Effector memory CD4-positive, alpha-beta T cell (primary cell): Measurements from ENCODE around the gene HNRNPA3.
"Not testable (repeated sequence)": the region's sequence is repeated elsewhere in the genome, so short reads cannot be mapped to it uniquely, and the experiment has no call there.

Source experiments
- DNase-seq, 3 donors: peaks; one replicate each; pipeline ENCODE4 v3.0.0-alpha.2; 2020
- H3K27ac ChIP-seq: 2 replicates; pipeline ENCODE4 v1.7.0; 2013; ENCODE audit warnings: mild to moderate bottlenecking, low read length, moderate library complexity; ENCODE audit not compliant: insufficient read depth, poor library complexity, severe bottlenecking
- H3K27me3 ChIP-seq: replicated peaks from 2 replicates; pipeline ENCODE4 v1.7.0; 2013; ENCODE audit warnings: mild to moderate bottlenecking, low read length; ENCODE audit not compliant: insufficient read depth, control insufficient read depth, poor library complexity, severe bottlenecking
- H3K36me3 ChIP-seq: 2 replicates; pipeline ENCODE4 v1.7.0; 2013; ENCODE audit warnings: mild to moderate bottlenecking, low read length, moderate library complexity; ENCODE audit not compliant: control insufficient read depth, insufficient read depth
- H3K4me1 ChIP-seq: 2 replicates; pipeline ENCODE4 v1.7.0; 2013; ENCODE audit warnings: low read length, mild to moderate bottlenecking; ENCODE audit not compliant: control insufficient read depth, insufficient read depth, poor library complexity, severe bottlenecking
- H3K4me3 ChIP-seq: 2 replicates; pipeline ENCODE4 v1.7.0; 2013; ENCODE audit warnings: low read length, low read depth, mild to moderate bottlenecking; ENCODE audit not compliant: insufficient read depth, poor library complexity, severe bottlenecking
- H3K9me3 ChIP-seq: 2 replicates; pipeline ENCODE4 v1.7.0; 2013; ENCODE audit warnings: mild to moderate bottlenecking, low read length, moderate library complexity; ENCODE audit not compliant: control insufficient read depth

Gene HNRNPA3

GRCh38 chr2:177211576-177212105, 953 bp upstream of the HNRNPA3 start:
- Histone ChIP-seq H3K36me3 (peaks cover 8% of the 10 kb centered on the region), H3K4me3 (peak overlapping the region; percentile 44), H3K9me3 (no peaks in the 10 kb centered on the region), H3K27ac (peak overlapping the region; percentile 99), H3K4me1 (peaks cover 23% of the 10 kb centered on the region), H3K27me3 (no peaks in the 10 kb centered on the region)
- no peak for DNase-seq

DNA sequence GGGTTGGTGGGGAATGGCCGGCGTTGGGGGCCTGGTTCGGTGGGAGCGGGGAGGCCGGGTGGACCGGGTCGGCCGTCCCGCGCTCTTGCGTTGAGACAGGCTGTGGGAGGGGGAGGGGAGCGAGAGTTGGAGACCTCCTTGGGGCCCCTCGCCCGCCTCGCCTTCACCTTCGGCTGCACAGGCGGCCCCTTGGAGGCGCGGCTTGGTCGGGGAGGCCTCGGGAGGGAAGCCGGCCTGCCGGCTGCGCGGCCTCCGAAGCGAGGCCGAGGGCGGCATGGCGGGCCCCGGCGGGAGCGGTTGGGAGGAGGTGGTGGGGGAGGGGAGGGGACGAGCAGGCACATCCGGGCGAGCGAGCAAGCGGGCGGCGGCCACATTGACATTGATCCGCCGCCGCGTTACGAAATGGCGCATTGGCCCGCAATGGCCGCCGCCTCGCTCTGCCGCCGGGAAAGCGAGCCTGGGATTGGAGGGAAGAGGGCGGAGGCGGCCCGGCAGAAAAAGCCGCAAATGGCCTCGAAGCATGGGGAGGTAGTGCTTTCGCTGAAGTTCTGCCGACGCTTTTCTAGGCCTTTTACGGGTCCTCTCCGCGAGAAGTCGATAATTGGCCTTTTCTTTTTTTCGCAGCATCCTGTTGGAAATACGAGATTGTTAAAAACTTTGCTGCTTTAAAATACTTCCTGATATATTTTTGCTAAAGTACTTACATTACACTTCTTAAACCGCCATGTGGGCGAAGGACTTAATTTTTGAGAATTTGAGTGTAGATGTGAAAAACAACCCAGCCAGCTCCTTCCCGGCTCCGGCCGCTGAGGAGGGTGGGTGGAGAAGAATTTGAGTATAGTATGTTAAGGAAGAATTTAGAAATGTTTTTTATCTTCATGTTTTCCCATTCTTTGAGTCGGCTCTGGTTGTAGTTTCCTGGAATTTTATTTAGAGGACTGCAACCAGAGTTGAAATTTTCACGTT, 580 bp downstream of the HNRNPA3 start:
- H3K27ac ChIP-seq, result peak overlapping the region; percentile 100
- peaks cover 23% of the 10 kb centered on the region for H3K4me1 ChIP-seq
- no peaks in the 10 kb centered on the region for H3K9me3 ChIP-seq
- H3K27me3 ChIP-seq, result no peaks in the 10 kb centered on the region
- H3K36me3 ChIP-seq, result peaks cover 23% of the 10 kb centered on the region
- peak; percentile 84 to 90 (median 90) for DNase-seq
- peak overlapping the region; percentile 93 for H3K4me3 ChIP-seq

- no peak for DNase-seq
- H3K27me3 ChIP-seq, result no peaks in the 10 kb centered on the region
- H3K27ac ChIP-seq, result peak overlapping the region; percentile 5
- H3K4me1 ChIP-seq, result peaks cover 12% of the 10 kb centered on the region
- no peak overlapping the region for H3K4me3 ChIP-seq
- H3K36me3 ChIP-seq, result peaks cover 59% of the 10 kb centered on the region
- no peaks in the 10 kb centered on the region for H3K9me3 ChIP-seq
These were observed 4.8 kb downstream of the HNRNPA3 start for GRCh38 chr2:177217247-177217843.

- not testable (repeated sequence) for H3K9me3 ChIP-seq, DNase-seq, H3K27ac ChIP-seq, H3K27me3 ChIP-seq, H3K4me3 ChIP-seq, H3K4me1 ChIP-seq
- H3K36me3 ChIP-seq, result peaks cover 69% of the 10 kb centered on the region
These were observed 7.2 kb downstream of the HNRNPA3 start for GRCh38 chr2:177219787-177220186.

- no peaks in the 10 kb centered on the region for H3K4me1 ChIP-seq
- H3K4me3 ChIP-seq, result no peak overlapping the region
- H3K9me3 ChIP-seq, result no peaks in the 10 kb centered on the region
- H3K27me3 ChIP-seq, result no peaks in the 10 kb centered on the region
- DNase-seq, result no peak
- H3K27ac ChIP-seq, result no peak overlapping the region
- H3K36me3 ChIP-seq, result peaks cover 61% of the 10 kb centered on the region
These were observed 8.9 kb downstream of the HNRNPA3 start for GRCh38 chr2:177221534-177221933.

GRCh38 chr2:177221970-177222369, 9.4 kb downstream of the HNRNPA3 start:
- Histone ChIP-seq H3K27ac (no peak overlapping the region), H3K27me3 (no peaks in the 10 kb centered on the region), H3K36me3 (peaks cover 57% of the 10 kb centered on the region), H3K4me1 (no peaks in the 10 kb centered on the region), H3K9me3 (no peaks in the 10 kb centered on the region), H3K4me3 (no peak overlapping the region)
- no peak for DNase-seq

- H3K27me3 ChIP-seq, H3K4me3 ChIP-seq, H3K4me1 ChIP-seq, H3K27ac ChIP-seq, H3K9me3 ChIP-seq, DNase-seq: not testable (repeated sequence)
- peaks cover 43% of the 10 kb centered on the region for H3K36me3 ChIP-seq
These were observed 10.8 kb downstream of the HNRNPA3 start for GRCh38 chr2:177223436-177223835.

DNA sequence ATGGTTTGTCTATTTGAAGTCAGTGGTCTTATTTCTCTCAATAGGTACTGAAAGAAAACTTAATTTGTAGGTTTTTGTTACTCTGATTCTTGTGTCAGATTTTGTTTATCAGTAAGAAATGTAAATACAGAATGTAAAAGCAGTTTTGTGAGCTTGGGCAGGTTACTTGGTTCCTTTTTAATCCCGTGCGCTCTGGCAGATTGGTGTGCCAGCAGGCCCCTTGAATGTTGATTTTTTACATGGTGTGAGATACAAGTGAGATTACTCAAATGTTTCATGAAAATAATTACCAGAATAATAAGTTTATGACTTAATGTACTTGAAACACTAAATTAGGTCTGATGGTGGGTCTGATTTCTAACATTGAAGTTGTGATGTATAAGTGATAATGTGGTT, 13.4 kb downstream of the HNRNPA3 start:
- Histone ChIP-seq H3K27me3 (no peaks in the 10 kb centered on the region), H3K36me3 (peaks cover 27% of the 10 kb centered on the region), H3K27ac (no peak overlapping the region), H3K9me3 (no peaks in the 10 kb centered on the region), H3K4me3 (no peak overlapping the region), H3K4me1 (no peaks in the 10 kb centered on the region)
- no peak for DNase-seq

DNA sequence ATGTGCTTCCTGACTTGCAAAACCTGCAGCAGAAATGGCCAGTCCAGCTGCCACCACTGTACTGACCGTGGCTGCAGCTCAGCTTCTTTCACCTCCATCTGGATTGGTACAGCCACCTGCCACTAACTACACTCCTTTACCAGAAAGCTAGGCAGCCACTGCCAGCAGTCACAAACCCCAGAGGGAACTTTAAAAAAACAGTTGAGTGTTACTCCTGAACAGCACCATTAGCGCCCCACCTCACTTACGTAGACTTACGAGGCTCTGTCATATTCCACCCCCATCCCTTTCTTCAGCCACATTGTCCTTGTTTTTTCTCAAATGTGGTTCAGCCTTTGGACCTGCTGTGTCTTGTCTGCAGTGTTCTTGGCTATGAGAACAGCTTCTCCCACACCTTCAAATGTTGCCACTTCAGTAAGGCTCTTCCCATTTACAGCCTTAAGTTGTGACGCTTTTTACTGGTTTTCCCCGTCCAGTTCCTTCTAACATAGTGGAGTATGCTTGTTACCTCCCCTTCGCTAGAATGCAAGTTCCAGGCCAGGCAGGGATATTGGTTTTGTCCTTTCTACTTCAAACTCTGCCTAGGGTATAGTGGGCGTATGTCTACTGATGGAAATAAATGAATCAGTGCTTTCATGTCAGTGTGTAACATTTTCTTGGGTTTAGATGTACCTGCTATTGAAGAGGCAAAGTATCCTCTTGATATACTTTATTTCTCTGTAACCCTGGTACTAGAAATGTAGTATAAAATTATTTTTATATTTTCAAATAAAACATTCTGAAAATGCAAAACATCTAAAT, 17.0 kb downstream of the HNRNPA3 start:
- Histone ChIP-seq H3K36me3 (peaks cover 31% of the 10 kb centered on the region), H3K27ac (no peak overlapping the region), H3K27me3 (no peaks in the 10 kb centered on the region), H3K9me3 (no peaks in the 10 kb centered on the region), H3K4me3 (no peak overlapping the region), H3K4me1 (no peaks in the 10 kb centered on the region)
- no peak for DNase-seq
